GM12878 (cell line): ENCODE measurements around the gene CD300A. TPM values are rescaled to one million over a fixed set of nuclear protein-coding genes. Genes with fewer than 3 reads are reported as not detected.
A peak's percentile ranks its signal among the peaks of the same experiment; 100 is the strongest.

Experiments used
- ATAC-seq: fragments of 200-7000 bp; cut with Tn5 transposase; 3 replicates; pipeline ENCODE4 v1.9.1; 2020; ENCODE audit warnings: mild to moderate bottlenecking, moderate library complexity
- BruUV-seq: library from RNA; stranded (reverse); fragments of 400-500 nt; replicated peaks from 2 replicates; lab custom pipeline; 2021; lab: Mats Ljungman, UMichigan
- CTCF ChIA-PET: fragments of 300-600 bp; sonication (Branson Sonifier 250); formaldehyde crosslinking; extraction: SDS; loops from one replicate; lab custom pipeline; 2021; ENCODE audit warnings: inconsistent platforms; lab: Yijun Ruan, JAX
- POLR2A ChIA-PET: fragments of 350-600 bp; formaldehyde crosslinking; extraction: SDS; loops from one replicate; lab custom pipeline; 2021; ENCODE audit warnings: inconsistent platforms; lab: Charles Lee
- RAD21 ChIA-PET: fragments of 300-600 bp; sonication (Branson Sonifier 250); formaldehyde crosslinking; loops from one replicate; lab custom pipeline; 2023; ENCODE audit warnings: antibody characterized with exemption; ENCODE audit not compliant: unreplicated experiment; lab: Charles Lee
- SMC1A ChIA-PET: fragments of 300-600 bp; sonication (Branson Sonifier 250); formaldehyde crosslinking; loops from one replicate; lab custom pipeline; 2023; ENCODE audit not compliant: unreplicated experiment, uncharacterized antibody; lab: Charles Lee
- DNase-seq: peaks from one replicate; pipeline ENCODE4 v3.0.0-alpha.2; 2011; ENCODE audit warnings: low read depth, low spot score
- FAIRE-seq: peaks from 3 replicates; lab custom pipeline; 2011; peaks lifted over from hg19 to GRCh38; lab: Jason Lieb, UNC
- H2AFZ ChIP-seq: 2 replicates; pipeline ENCODE4 v1.6.0; 2011; ENCODE audit warnings: low read depth, low read length, control low read depth; ENCODE audit not compliant: control insufficient read depth
- H3K27ac ChIP-seq: 2 replicates; pipeline ENCODE4 v1.5.1; 2011; ENCODE audit warnings: control low read depth; ENCODE audit not compliant: control insufficient read depth, insufficient read depth
- H3K27me3 ChIP-seq, 2 experiments: replicated peaks in 1 of 2; 2 replicates each; pipeline versions ENCODE4 v1.6.0 to v1.6.1; 2011; ENCODE audit warnings: low read length in 1 of 2; ENCODE audit not compliant: control insufficient read depth in 2 of 2, insufficient read depth in 2 of 2
- H3K36me3 ChIP-seq, 2 experiments: 2 replicates each; pipeline ENCODE4 v1.5.1; 2011; ENCODE audit warnings: low read length in 1 of 2; ENCODE audit not compliant: control insufficient read depth in 2 of 2, insufficient read depth in 2 of 2
- H3K4me1 ChIP-seq: 2 replicates; pipeline ENCODE4 v1.6.1; 2011; ENCODE audit warnings: mild to moderate bottlenecking, low read length, moderate library complexity, mixed read lengths; ENCODE audit not compliant: control insufficient read depth, insufficient read depth
- H3K4me2 ChIP-seq: 2 replicates; pipeline ENCODE4 v1.6.0; 2011; ENCODE audit warnings: control low read depth; ENCODE audit not compliant: control insufficient read depth, insufficient read depth
- H3K4me3 ChIP-seq: fragments of 200-600 bp; sonication (generic); 2 replicates; pipeline ENCODE4 v1.5.1; 2016
- H3K79me2 ChIP-seq: 2 replicates; pipeline ENCODE4 v1.6.0; 2011; ENCODE audit warnings: low read length; ENCODE audit not compliant: control insufficient read depth, insufficient read depth
- H3K9ac ChIP-seq: 2 replicates; pipeline ENCODE4 v1.8.0; 2011; ENCODE audit warnings: low read length, control low read depth, mixed read lengths; ENCODE audit not compliant: control insufficient read depth, insufficient read depth
- H3K9me3 ChIP-seq: replicated peaks from 3 replicates; pipeline ENCODE4 v1.5.1; 2011; ENCODE audit warnings: mild to moderate bottlenecking, low read length; ENCODE audit not compliant: control insufficient read depth, insufficient read depth
- H4K20me1 ChIP-seq: 2 replicates; pipeline ENCODE4 v1.6.0; 2011; ENCODE audit not compliant: control insufficient read depth, insufficient read depth
- BACH1 ChIP-seq: fragments of 450-650 bp; IDR thresholded peaks from 2 replicates; pipeline ENCODE4 v1.6.1; 2017; ENCODE audit warnings: mild to moderate bottlenecking, borderline replicate concordance
- BMI1 ChIP-seq: fragments of 450-650 bp; IDR thresholded peaks from 2 replicates; pipeline ENCODE4 v1.6.1; 2016; ENCODE audit warnings: mild to moderate bottlenecking, moderate library complexity, borderline replicate concordance
- CBX5 ChIP-seq: sonication (generic); IDR thresholded peaks from 2 replicates; pipeline ENCODE4 v1.6.1; 2016; ENCODE audit warnings: low read depth, moderate library complexity, mild to moderate bottlenecking, inconsistent platforms
- DPF2 ChIP-seq: fragments of 450-650 bp; IDR thresholded peaks from 2 replicates; pipeline ENCODE4 v1.6.1; 2017; ENCODE audit warnings: mild to moderate bottlenecking
- ETV6 ChIP-seq, 2 experiments: fragments of 450-650 bp in 1 of 2; IDR thresholded peaks in 1 of 2; conservative IDR thresholded peaks in 1 of 2; 2 replicates each; pipeline ENCODE4 v1.6.1; 2014; ENCODE audit warnings: antibody characterized with exemption in 1 of 2, borderline replicate concordance in 1 of 2, low read depth in 1 of 2, mild to moderate bottlenecking in 1 of 2, moderate library complexity in 1 of 2
- IKZF2 ChIP-seq, 2 experiments: fragments of 450-650 bp; IDR thresholded peaks; 2 replicates each; pipeline ENCODE4 v1.6.1; 2017; ENCODE audit warnings: mild to moderate bottlenecking in 2 of 2, moderate library complexity in 2 of 2
- MEF2B ChIP-seq: fragments of 450-650 bp; IDR thresholded peaks from 2 replicates; pipeline ENCODE4 v1.6.1; 2018; ENCODE audit warnings: mild to moderate bottlenecking, moderate library complexity; ENCODE audit not compliant: partially characterized antibody, poor library complexity, severe bottlenecking
- POLR2A ChIP-seq: IDR thresholded peaks from 2 replicates; pipeline ENCODE4 v1.6.1; 2011; ENCODE audit warnings: low read depth, mild to moderate bottlenecking, low read length
- SPI1 ChIP-seq: IDR thresholded peaks from 2 replicates; pipeline ENCODE4 v1.6.1; 2011; ENCODE audit warnings: low read depth, mild to moderate bottlenecking, low read length, moderate library complexity, borderline replicate concordance; ENCODE audit not compliant: insufficient read depth
- WGBS: methylation state at CpG from one replicate; pipeline ENCODE4 v1.1.6; 2016; ENCODE audit warnings: low lambda C conversion rate; ENCODE audit not compliant: insufficient replicate concordance, insufficient coverage; ENCODE audit errors: missing lambda C conversion rate; 5-methylcytosine and 5-hydroxymethylcytosine counted together
- in situ Hi-C: fragments of 300-500 bp; cut with MboI; formaldehyde crosslinking; loops from 9 replicates; pipeline ENCODE4 v1.14.3; 2018; ENCODE audit warnings: mixed read lengths
- intact Hi-C: fragments of 100-400 bp; cut with micrococcal nuclease; formaldehyde crosslinking; loops from one replicate; pipeline ENCODE4 v1.14.2; 2022; ENCODE audit not compliant: unreplicated experiment
- polyA plus RNA-seq, 11 experiments: library from polyadenylated mRNA; depleted of rRNA in 4 of 11; unstranded in 6 of 11; stranded (reverse) in 5 of 11; fragments of >200 nt; fragmentation: Nextera tagmentation in 4 of 11; fragmentation: Illumina TruSeq in 1 of 11; extraction: Ambion mirVana in 4 of 11; extraction: Trizol in 1 of 11; gene quantifications; 1 replicate in 1 of 11; 2 replicates in 10 of 11; pipeline versions ENCODE4 v1.2.1 to v1.2.3, GENCODE V29; 2011 to 2016; ENCODE audit warnings: inconsistent platforms in 2 of 11, missing spikeins in 2 of 11, low read depth in 1 of 11
- total RNA-seq, 4 experiments: library from RNA; depleted of rRNA in 3 of 4; stranded (reverse); fragments of >200 nt in 3 of 4; fragmentation: Illumina TruSeq in 1 of 4; extraction: Trizol in 1 of 4; gene quantifications; 2 replicates each; pipeline versions ENCODE4 v1.2.1 to v1.2.3, GENCODE V29; 2013 to 2021
- TF ChIP-seq, protein P1 (sequence below): fragments of 450-650 bp; IDR thresholded peaks from 2 replicates; pipeline ENCODE4 v1.6.1; 2017; ENCODE audit warnings: mild to moderate bottlenecking, moderate library complexity
- TF ChIP-seq, protein P2 (sequence below): IDR thresholded peaks from 2 replicates; pipeline ENCODE4 v1.6.1; 2012; ENCODE audit warnings: improper control_type of control experiment, low read depth, low read length; ENCODE audit not compliant: insufficient replicate concordance

CD300A gene
- total and polyA plus RNA-seq, 10 of the 15 experiments (the other 5 are each of a cell fraction or from before 2014, with no cell fraction given): 10.6 to 128 (median 36.1) TPM

DNA sequence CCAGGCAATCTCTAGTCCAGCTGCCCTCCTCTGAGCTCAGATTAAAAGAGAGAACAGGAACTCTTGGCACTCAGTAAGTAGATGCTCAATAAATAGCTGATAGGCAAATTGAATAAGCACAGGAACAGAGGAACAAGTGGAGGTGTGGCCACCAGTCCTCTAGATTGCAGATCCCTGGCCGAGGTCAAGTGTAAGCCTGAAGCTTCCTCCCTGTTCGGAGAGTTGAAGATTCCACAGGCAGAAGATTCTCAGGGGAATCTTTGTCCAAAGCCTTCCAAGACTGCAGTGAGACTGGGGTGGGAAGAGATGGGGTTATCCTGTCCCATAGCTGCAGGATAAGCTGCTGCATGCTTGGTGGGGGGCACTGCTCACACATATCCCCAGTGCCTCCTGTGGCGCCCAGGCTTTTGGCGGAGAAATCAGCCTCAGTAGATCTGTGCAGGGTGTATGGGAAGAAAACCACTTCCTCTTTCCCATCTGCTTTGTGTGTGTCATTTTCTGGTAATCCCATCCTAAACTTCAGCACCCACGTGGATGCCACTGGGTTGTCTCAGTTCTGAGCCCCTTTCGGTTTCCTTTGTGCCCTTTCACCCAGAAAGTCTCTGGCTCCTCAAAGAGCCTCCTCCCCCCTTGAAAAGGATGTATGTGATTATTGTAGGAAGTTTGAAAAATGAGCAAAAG is 12.1 kb downstream of the CD300A start (continued):
- TF ChIP-seq SPI1 (peak; percentile 93), IKZF2 (IDR thresholded peaks at IDR 0.05) (peak; percentile 75 to 76; a peak in 3 of 4 replicates), MEF2B (peak; percentile 11), CBX5 (no peak), ETV6 (conservative IDR thresholded peaks at IDR 0.05 in 1 of 2, IDR thresholded peaks at IDR 0.05 in 1 of 2; ENCODE audit: borderline replicate concordance in 1 of 2, low read depth in 1 of 2) (0 out of 4 replicates have a peak, but pooled peaks of 1 of the 2 experiments have one; percentile 33)

DNA sequence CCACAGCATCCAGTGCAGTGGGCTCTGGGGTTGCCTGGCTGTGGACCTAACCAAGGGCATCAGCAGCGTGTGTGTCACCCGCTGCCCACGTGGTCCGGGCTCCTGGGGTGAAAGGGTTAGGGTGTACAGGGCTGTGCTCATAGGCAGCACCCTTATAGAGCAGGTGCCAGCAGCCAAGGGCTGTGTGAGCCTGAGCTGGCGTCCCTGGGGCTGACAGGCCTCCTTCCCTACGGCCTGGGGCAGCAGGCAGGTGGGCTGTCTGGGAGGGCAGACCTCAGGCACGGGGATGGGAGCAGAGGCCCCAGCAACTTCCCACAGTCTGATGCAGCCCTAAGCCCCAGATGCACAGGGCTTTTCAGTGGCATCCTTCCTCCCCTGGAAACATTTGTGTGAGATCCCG is 13.9 kb downstream of the CD300A start:
- intact Hi-C loops: no loop called here
- in situ Hi-C loops: no loop called here
- H3K9ac ChIP-seq: no peak overlapping the region
- POLR2A ChIA-PET: interaction anchor here (1.3 kb wide), 1 partner anchor 9 kb away, joined by 4 read pairs; no protein-coding TSS in a partner anchor
- 63% methylated on average over 8 of the region's 8 CpGs for WGBS
- peaks cover 4% of the 10 kb centered on the region; the same call in 2 of the 3 replicates for H3K9me3 ChIP-seq
- no peak overlapping the region for H3K27ac ChIP-seq
- ATAC-seq (no peak), FAIRE-seq (no peak), DNase-seq (no peak)
- H2AFZ ChIP-seq: no peak overlapping the region
- H3K4me1 ChIP-seq: peaks cover 20% of the 10 kb centered on the region
- H3K36me3 ChIP-seq: peaks cover 30 to 39% of the 10 kb centered on the region in 2 experiments
- no peaks in the 10 kb centered on the region; the same call in 1 of the 2 replicates for H4K20me1 ChIP-seq
- CTCF ChIA-PET: interaction anchor here (0.6 to 2.1 kb wide), 6 partner anchors 11 to 101 kb away, joined by 3 to 8 read pairs (median 4); no protein-coding TSS in a partner anchor
- TF ChIP-seq POLR2A (peak; percentile 34; the same call in 1 of the 2 replicates), BMI1 (no peak), BACH1 (0 out of 2 replicates have a peak, but pooled peaks have one; percentile 27), DPF2 (no peak)
- TF ChIP-seq, protein P1, sequence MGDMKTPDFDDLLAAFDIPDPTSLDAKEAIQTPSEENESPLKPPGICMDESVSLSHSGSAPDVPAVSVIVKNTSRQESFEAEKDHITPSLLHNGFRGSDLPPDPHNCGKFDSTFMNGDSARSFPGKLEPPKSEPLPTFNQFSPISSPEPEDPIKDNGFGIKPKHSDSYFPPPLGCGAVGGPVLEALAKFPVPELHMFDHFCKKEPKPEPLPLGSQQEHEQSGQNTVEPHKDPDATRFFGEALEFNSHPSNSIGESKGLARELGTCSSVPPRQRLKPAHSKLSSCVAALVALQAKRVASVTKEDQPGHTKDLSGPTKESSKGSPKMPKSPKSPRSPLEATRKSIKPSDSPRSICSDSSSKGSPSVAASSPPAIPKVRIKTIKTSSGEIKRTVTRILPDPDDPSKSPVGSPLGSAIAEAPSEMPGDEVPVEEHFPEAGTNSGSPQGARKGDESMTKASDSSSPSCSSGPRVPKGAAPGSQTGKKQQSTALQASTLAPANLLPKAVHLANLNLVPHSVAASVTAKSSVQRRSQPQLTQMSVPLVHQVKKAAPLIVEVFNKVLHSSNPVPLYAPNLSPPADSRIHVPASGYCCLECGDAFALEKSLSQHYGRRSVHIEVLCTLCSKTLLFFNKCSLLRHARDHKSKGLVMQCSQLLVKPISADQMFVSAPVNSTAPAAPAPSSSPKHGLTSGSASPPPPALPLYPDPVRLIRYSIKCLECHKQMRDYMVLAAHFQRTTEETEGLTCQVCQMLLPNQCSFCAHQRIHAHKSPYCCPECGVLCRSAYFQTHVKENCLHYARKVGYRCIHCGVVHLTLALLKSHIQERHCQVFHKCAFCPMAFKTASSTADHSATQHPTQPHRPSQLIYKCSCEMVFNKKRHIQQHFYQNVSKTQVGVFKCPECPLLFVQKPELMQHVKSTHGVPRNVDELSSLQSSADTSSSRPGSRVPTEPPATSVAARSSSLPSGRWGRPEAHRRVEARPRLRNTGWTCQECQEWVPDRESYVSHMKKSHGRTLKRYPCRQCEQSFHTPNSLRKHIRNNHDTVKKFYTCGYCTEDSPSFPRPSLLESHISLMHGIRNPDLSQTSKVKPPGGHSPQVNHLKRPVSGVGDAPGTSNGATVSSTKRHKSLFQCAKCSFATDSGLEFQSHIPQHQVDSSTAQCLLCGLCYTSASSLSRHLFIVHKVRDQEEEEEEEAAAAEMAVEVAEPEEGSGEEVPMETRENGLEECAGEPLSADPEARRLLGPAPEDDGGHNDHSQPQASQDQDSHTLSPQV: no peak
- TF ChIP-seq, protein P2, sequence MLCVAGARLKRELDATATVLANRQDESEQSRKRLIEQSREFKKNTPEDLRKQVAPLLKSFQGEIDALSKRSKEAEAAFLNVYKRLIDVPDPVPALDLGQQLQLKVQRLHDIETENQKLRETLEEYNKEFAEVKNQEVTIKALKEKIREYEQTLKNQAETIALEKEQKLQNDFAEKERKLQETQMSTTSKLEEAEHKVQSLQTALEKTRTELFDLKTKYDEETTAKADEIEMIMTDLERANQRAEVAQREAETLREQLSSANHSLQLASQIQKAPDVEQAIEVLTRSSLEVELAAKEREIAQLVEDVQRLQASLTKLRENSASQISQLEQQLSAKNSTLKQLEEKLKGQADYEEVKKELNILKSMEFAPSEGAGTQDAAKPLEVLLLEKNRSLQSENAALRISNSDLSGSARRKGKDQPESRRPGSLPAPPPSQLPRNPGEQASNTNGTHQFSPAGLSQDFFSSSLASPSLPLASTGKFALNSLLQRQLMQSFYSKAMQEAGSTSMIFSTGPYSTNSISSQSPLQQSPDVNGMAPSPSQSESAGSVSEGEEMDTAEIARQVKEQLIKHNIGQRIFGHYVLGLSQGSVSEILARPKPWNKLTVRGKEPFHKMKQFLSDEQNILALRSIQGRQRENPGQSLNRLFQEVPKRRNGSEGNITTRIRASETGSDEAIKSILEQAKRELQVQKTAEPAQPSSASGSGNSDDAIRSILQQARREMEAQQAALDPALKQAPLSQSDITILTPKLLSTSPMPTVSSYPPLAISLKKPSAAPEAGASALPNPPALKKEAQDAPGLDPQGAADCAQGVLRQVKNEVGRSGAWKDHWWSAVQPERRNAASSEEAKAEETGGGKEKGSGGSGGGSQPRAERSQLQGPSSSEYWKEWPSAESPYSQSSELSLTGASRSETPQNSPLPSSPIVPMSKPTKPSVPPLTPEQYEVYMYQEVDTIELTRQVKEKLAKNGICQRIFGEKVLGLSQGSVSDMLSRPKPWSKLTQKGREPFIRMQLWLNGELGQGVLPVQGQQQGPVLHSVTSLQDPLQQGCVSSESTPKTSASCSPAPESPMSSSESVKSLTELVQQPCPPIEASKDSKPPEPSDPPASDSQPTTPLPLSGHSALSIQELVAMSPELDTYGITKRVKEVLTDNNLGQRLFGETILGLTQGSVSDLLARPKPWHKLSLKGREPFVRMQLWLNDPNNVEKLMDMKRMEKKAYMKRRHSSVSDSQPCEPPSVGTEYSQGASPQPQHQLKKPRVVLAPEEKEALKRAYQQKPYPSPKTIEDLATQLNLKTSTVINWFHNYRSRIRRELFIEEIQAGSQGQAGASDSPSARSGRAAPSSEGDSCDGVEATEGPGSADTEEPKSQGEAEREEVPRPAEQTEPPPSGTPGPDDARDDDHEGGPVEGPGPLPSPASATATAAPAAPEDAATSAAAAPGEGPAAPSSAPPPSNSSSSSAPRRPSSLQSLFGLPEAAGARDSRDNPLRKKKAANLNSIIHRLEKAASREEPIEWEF: no peak
- RAD21 ChIA-PET: interaction anchor here (0.6 to 1.3 kb wide), 2 partner anchors 16 to 94 kb away, joined by 3 to 4 read pairs; no protein-coding TSS in a partner anchor
- H3K79me2 ChIP-seq: peaks cover 8% of the 10 kb centered on the region
- H3K4me3 ChIP-seq: no peak overlapping the region
- H3K4me2 ChIP-seq: no peak overlapping the region
- H3K27me3 ChIP-seq: no peaks in the 10 kb centered on the region
- no TSS peak for BruUV-seq
- SMC1A ChIA-PET: interaction anchor here (1.5 kb wide), 1 partner anchor 9 kb away, joined by 9 read pairs; no protein-coding TSS in a partner anchor
